ENCODE data around the gene LYPD5.

The LYPD5 gene

GRCh38 chr19:43781630-43782310 lies 20.5 kb downstream of the LYPD5 start:
- no peaks in the 10 kb centered on the region for H3K27me3 ChIP-seq
- no peaks in the 10 kb centered on the region for H3K9me3 ChIP-seq
- H3K36me3 ChIP-seq, result no peaks in the 10 kb centered on the region
- H3K4me3 ChIP-seq (ENCODE audit: low read depth, low read length), result no peak overlapping the region
- TF ChIP-seq, protein P1, sequence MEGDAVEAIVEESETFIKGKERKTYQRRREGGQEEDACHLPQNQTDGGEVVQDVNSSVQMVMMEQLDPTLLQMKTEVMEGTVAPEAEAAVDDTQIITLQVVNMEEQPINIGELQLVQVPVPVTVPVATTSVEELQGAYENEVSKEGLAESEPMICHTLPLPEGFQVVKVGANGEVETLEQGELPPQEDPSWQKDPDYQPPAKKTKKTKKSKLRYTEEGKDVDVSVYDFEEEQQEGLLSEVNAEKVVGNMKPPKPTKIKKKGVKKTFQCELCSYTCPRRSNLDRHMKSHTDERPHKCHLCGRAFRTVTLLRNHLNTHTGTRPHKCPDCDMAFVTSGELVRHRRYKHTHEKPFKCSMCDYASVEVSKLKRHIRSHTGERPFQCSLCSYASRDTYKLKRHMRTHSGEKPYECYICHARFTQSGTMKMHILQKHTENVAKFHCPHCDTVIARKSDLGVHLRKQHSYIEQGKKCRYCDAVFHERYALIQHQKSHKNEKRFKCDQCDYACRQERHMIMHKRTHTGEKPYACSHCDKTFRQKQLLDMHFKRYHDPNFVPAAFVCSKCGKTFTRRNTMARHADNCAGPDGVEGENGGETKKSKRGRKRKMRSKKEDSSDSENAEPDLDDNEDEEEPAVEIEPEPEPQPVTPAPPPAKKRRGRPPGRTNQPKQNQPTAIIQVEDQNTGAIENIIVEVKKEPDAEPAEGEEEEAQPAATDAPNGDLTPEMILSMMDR (IDR thresholded peaks at IDR 0.05; ENCODE audit: low read depth, low read length), result no peak
- DNase-seq, result no peak
- H3K4me1 ChIP-seq, result no peaks in the 10 kb centered on the region

DNA sequence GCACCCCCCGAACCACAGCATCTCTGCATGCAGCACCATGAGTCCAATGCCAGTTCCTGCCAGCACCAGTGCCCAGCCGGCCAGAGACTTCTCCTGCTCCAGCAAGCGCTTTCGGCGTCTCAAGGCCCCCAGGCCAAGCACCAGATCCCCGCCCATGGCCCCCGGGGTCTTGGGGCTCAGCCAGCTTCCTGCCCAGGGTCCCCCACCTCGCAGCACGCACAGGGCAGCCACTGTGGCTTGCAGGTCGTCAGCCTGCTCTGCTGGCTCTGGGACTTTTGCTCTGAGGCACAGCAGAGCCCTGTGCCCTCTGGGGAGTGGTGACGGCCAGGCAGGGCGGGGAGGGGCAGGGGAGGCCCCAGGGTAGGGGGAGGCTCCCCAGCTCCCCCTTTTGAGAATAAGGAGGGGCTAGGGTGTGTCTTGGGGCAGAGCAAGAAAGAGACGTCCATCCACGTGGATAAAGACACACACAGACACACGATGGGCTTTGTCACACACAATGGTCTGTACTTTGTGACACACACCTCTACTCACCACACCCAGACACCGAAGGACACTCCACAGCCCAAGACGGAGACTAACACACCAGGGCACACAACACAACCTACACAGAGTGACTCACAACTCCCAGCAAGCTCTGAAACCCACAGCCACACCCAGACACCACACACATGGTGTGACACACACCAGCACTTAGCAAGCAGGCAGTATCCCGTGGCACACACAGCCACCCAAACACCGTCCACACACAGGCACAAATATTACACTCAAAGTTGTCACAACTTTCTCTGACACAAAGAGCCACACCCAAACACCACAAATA lies 21.3 kb downstream of the LYPD5 start, which contains the start of gene KCNN4:
KCNN4 (minus strand) TSS at position 268 of the 820 bp plus-strand sequence; CDS start at position 156, 112 bp downstream.
- Histone ChIP-seq H3K36me3 (no peaks in the 10 kb centered on the region), H3K4me3 (ENCODE audit: low read depth, low read length) (no peak within 1 kb of the TSS), H3K27me3 (no peaks in the 10 kb centered on the region), H3K4me1 (no peaks in the 10 kb centered on the region), H3K9me3 (no peaks in the 10 kb centered on the region)
- TF ChIP-seq, protein P1 (IDR thresholded peaks at IDR 0.05; ENCODE audit: low read depth, low read length), result no peak
- DNase-seq, result no peak

DNA sequence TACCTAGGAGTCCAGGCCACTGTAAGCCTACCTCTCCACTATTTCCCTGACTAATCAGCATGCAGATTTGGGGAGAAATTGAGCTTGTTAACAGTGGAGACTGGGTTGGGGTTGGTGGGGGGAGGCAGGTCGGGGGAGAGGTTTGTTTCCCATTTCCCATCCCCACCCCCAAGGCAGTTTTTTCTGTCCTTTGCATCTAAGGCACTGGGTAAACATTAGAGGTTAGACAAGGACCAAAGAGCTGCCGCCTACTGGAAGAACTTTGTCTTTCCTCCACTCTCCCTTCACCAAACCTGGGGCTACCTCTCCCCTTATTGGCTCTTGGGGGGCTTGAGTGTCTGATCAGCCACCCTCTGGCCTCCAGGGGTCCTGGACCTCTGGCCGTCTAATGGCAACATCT lies 22.4 kb downstream of the LYPD5 start:
- H3K4me1 ChIP-seq, result no peaks in the 10 kb centered on the region
- no peaks in the 10 kb centered on the region for H3K9me3 ChIP-seq
- TF ChIP-seq, protein P1 (IDR thresholded peaks at IDR 0.05; ENCODE audit: low read depth, low read length), result no peak
- no peak overlapping the region for H3K4me3 ChIP-seq (ENCODE audit: low read depth, low read length)
- no peak for DNase-seq
- H3K36me3 ChIP-seq, result no peaks in the 10 kb centered on the region
- H3K27me3 ChIP-seq, result no peaks in the 10 kb centered on the region

GRCh38 chr19:43779147-43779819 lies 23.0 kb downstream of the LYPD5 start:
- TF ChIP-seq, protein P1 (IDR thresholded peaks at IDR 0.05; ENCODE audit: low read depth, low read length), result no peak
- H3K27me3 ChIP-seq, result no peaks in the 10 kb centered on the region
- H3K9me3 ChIP-seq, result no peaks in the 10 kb centered on the region
- H3K4me1 ChIP-seq, result no peaks in the 10 kb centered on the region
- no peak for DNase-seq
- no peaks in the 10 kb centered on the region for H3K36me3 ChIP-seq
- H3K4me3 ChIP-seq (ENCODE audit: low read depth, low read length), result no peak overlapping the region

GRCh38 chr19:43778651-43779050 lies 23.6 kb downstream of the LYPD5 start:
- no peaks in the 10 kb centered on the region for H3K9me3 ChIP-seq
- H3K4me3 ChIP-seq (ENCODE audit: low read depth, low read length), result no peak overlapping the region
- TF ChIP-seq, protein P1 (IDR thresholded peaks at IDR 0.05; ENCODE audit: low read depth, low read length), result no peak
- no peaks in the 10 kb centered on the region for H3K36me3 ChIP-seq
- H3K27me3 ChIP-seq, result 0 out of 2 replicates have a peak, but pooled peaks cover 6% of the 10 kb centered on the region
- no peaks in the 10 kb centered on the region for H3K4me1 ChIP-seq
- no peak for DNase-seq

All from BE2C (cell line).